SJSA1 (cell line): ENCODE data around the gene TREX2. TPM values are rescaled to one million over a fixed set of nuclear protein-coding genes. Genes with fewer than 3 reads are reported as not detected.
"Not testable (repeated sequence)": the region's sequence is repeated elsewhere in the genome, so short reads cannot be mapped to it uniquely, and the experiment has no call there.

Source experiments
- DNase-seq, 2 experiments: peaks; one replicate each; pipeline ENCODE4 v3.0.0-alpha.2; 2015 to 2020; ENCODE audit warnings: low spot score in 2 of 2, low read depth in 1 of 2
- H3K27ac ChIP-seq: fragments of 250-450 bp; sonication (Bioruptor Pico); 2 replicates; pipeline ENCODE4 v1.5.1; 2020; ENCODE audit warnings: mild to moderate bottlenecking, moderate library complexity
- H3K27me3 ChIP-seq: fragments of 250-450 bp; sonication (Bioruptor Pico); replicated peaks from 2 replicates; pipeline ENCODE4 v1.5.1; 2020; ENCODE audit warnings: mild to moderate bottlenecking, moderate library complexity
- H3K36me3 ChIP-seq: fragments of 250-450 bp; sonication (Bioruptor Pico); 2 replicates; pipeline ENCODE4 v1.5.1; 2020; ENCODE audit warnings: mild to moderate bottlenecking
- H3K4me1 ChIP-seq: fragments of 250-450 bp; sonication (Bioruptor Pico); replicated peaks from 2 replicates; pipeline ENCODE4 v1.6.1; 2021; ENCODE audit warnings: mild to moderate bottlenecking
- H3K4me3 ChIP-seq: fragments of 250-450 bp; sonication (Bioruptor Pico); 2 replicates; pipeline ENCODE4 v1.5.1; 2020; ENCODE audit warnings: mild to moderate bottlenecking
- H3K9me3 ChIP-seq: fragments of 250-450 bp; sonication (Bioruptor Pico); replicated peaks from 2 replicates; pipeline ENCODE4 v1.5.1; 2020; ENCODE audit warnings: mild to moderate bottlenecking
- total RNA-seq: library from RNA; depleted of rRNA; stranded (reverse); fragments of >200 nt; shearing (Covaris generic); gene quantifications from 2 replicates; pipeline ENCODE4 v1.2.3, GENCODE V29; 2014

Gene TREX2
- total RNA-seq, 1 experiment from 2014 or later: 0.39 TPM

GRCh38 chrX:153410888-153411254 is 35.0 kb downstream of the TREX2 start:
- no peaks in the 10 kb centered on the region for H3K9me3 ChIP-seq
- 0 out of 2 replicates have a peak, but pooled peaks cover 12% of the 10 kb centered on the region for H3K27me3 ChIP-seq
- no peaks in the 10 kb centered on the region for H3K4me1 ChIP-seq
- H3K27ac ChIP-seq: no peak overlapping the region
- DNase-seq: no peak
- H3K36me3 ChIP-seq: no peaks in the 10 kb centered on the region
- H3K4me3 ChIP-seq: no peak overlapping the region

- Histone ChIP-seq H3K27me3 (0 out of 2 replicates have a peak, but pooled peaks cover 12% of the 10 kb centered on the region), H3K4me1 (no peaks in the 10 kb centered on the region), H3K4me3 (no peak overlapping the region), H3K36me3 (no peaks in the 10 kb centered on the region), H3K27ac (no peak overlapping the region), H3K9me3 (no peaks in the 10 kb centered on the region)
- DNase-seq: no peak
Measured at GRCh38 chrX:153410373-153410772, 35.5 kb downstream of the TREX2 start.

DNA sequence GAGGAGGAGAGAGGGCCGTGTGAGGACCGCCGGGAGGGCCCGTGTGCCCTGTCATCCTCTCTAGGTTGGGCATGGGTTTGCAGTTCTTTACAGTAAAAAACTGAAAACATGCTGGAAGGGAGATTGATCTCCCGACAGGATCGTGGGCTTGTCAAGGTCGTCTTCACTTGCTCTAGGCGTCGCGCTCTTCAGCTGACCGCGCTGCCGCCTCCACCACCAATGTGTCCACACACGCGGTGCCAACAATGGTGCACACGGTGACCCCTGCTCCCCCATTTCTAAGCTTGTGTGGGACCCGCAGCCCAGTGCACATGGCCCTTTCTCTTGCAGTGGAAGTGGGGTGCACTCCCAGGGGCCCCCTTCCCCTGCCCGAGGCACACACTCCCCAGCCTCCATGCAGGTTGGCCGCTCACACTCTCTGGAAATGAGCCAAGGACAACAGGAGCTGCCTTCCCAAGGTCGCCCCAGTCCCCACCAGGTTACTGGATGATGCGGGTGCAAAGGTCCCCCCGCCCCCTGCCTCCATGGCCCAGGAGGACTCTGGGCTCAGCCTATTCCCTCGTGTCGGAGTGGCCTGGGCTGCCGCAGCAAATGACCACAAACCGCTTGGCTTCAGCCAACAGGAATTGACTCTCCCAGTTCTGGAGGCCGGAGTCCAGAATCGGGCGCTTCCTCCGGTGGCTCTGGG is 36.3 kb downstream of the TREX2 start:
- no peak overlapping the region for H3K4me3 ChIP-seq
- no peak for DNase-seq
- H3K36me3 ChIP-seq: no peaks in the 10 kb centered on the region

DNA sequence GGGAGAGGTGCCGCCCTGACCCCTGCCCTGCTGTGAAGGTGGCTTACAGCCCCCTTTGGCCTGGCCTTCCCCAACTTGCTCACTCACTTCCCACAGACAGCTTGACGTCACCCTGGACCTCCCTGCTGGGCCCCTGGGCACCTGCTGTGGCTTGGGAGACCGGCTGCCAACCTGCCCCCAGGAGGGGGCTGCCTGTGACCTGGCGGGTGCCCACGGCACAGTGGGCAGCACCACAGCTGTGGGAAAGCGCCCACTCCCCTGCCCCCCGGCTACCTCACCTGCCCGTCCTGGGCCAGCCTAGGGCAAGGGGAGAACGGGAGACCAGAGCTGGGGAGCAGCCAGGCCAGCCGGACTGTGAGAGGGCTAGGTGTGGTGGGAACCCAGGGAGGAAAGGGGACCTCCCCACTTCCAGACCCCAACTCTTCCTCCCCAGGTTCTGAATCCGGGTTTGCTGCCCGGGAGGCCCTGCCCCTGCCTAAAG is 36.9 kb downstream of the TREX2 start:
- no peaks in the 10 kb centered on the region for H3K4me1 ChIP-seq
- no peak for DNase-seq
- no peaks in the 10 kb centered on the region for H3K36me3 ChIP-seq
- H3K27ac ChIP-seq: no peak overlapping the region
- 0 out of 2 replicates have a peak, but pooled peaks cover 12% of the 10 kb centered on the region for H3K27me3 ChIP-seq
- no peak overlapping the region for H3K4me3 ChIP-seq
- H3K9me3 ChIP-seq: no peaks in the 10 kb centered on the region

More for the DNA sequence above, 36.3 kb downstream of the TREX2 start:
- Histone ChIP-seq H3K4me1 (no peaks in the 10 kb centered on the region), H3K27me3 (0 out of 2 replicates have a peak, but pooled peaks cover 12% of the 10 kb centered on the region), H3K9me3 (no peaks in the 10 kb centered on the region), H3K27ac (no peak overlapping the region)

GRCh38 chrX:153408221-153408721 is 37.6 kb downstream of the TREX2 start:
- H3K4me3 ChIP-seq: no peak overlapping the region
- H3K36me3 ChIP-seq: no peaks in the 10 kb centered on the region

GRCh38 chrX:153407736-153408135 is 38.1 kb downstream of the TREX2 start:
- H3K4me3 ChIP-seq: no peak overlapping the region
- H3K9me3 ChIP-seq: no peaks in the 10 kb centered on the region
- no peak for DNase-seq
- no peaks in the 10 kb centered on the region for H3K4me1 ChIP-seq
- 0 out of 2 replicates have a peak, but pooled peaks cover 12% of the 10 kb centered on the region for H3K27me3 ChIP-seq
- H3K36me3 ChIP-seq: no peaks in the 10 kb centered on the region
- no peak overlapping the region for H3K27ac ChIP-seq

More at GRCh38 chrX:153408221-153408721, 37.6 kb downstream of the TREX2 start:
- no peak for DNase-seq
- no peak overlapping the region for H3K27ac ChIP-seq
- no peaks in the 10 kb centered on the region for H3K4me1 ChIP-seq
- 0 out of 2 replicates have a peak, but pooled peaks cover 12% of the 10 kb centered on the region for H3K27me3 ChIP-seq
- H3K9me3 ChIP-seq: no peaks in the 10 kb centered on the region

DNA sequence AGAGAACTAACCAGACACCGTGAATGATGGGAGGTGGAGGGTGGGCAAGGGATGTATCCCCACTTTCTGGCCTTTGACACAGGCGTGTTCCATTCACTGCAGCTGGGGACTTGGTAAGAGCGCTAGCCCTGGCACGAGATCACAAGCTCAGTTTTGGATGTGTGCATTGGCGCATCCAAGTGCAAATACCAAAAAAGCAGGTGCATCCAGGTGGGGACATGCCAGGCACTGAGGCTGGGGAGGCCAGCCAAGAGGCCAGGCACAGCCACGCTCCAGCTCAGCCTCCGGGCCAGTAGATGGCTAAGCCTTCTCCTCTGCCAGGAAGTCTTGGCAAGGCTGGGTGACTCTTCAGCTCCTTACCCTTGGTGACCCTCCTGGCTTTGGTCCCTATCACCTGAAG is 39.0 kb downstream of the TREX2 start:
- Histone ChIP-seq H3K27ac (no peak overlapping the region), H3K9me3 (no peaks in the 10 kb centered on the region), H3K4me3 (no peak overlapping the region), H3K36me3 (no peaks in the 10 kb centered on the region), H3K27me3 (0 out of 2 replicates have a peak, but pooled peaks cover 6% of the 10 kb centered on the region), H3K4me1 (no peaks in the 10 kb centered on the region)
- DNase-seq: no peak

GRCh38 chrX:153406011-153406410 is 39.8 kb downstream of the TREX2 start:
- Histone ChIP-seq H3K9me3 (no peaks in the 10 kb centered on the region), H3K27ac (no peak overlapping the region), H3K27me3 (0 out of 2 replicates have a peak, but pooled peaks cover 3% of the 10 kb centered on the region), H3K4me1 (no peaks in the 10 kb centered on the region), H3K36me3 (no peaks in the 10 kb centered on the region), H3K4me3 (no peak overlapping the region)
- DNase-seq: no peak

- no peak for DNase-seq
- H3K36me3 ChIP-seq: no peaks in the 10 kb centered on the region
- no peaks in the 10 kb centered on the region for H3K4me1 ChIP-seq
- H3K27me3 ChIP-seq: no peaks in the 10 kb centered on the region
- H3K4me3 ChIP-seq: no peak overlapping the region
- H3K9me3 ChIP-seq: no peaks in the 10 kb centered on the region
- no peak overlapping the region for H3K27ac ChIP-seq
Measured at GRCh38 chrX:153405426-153405825, 40.4 kb downstream of the TREX2 start.

DNA sequence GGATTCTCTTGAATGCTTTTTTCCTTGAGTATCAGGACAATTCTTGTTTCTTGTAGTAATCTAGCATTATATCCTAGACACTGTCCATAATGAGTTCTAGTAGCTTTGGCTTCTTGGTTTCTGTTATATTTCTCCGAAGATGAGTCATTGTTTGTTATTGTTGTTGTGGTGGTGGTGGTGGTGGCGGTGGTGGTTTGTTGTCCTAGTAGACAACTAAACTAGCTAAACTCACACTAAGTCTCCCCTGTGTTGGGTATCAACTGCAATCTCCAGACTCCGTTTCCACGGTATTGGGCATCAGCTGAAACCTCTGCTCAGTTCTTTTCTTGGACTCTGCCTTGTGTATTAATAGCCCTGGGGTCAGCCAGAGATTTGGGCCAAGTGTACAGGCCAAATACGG is 41.5 kb downstream of the TREX2 start:
- H3K9me3 ChIP-seq, H3K4me1 ChIP-seq, H3K4me3 ChIP-seq, DNase-seq, H3K27me3 ChIP-seq, H3K36me3 ChIP-seq, H3K27ac ChIP-seq: not testable (repeated sequence)

DNA sequence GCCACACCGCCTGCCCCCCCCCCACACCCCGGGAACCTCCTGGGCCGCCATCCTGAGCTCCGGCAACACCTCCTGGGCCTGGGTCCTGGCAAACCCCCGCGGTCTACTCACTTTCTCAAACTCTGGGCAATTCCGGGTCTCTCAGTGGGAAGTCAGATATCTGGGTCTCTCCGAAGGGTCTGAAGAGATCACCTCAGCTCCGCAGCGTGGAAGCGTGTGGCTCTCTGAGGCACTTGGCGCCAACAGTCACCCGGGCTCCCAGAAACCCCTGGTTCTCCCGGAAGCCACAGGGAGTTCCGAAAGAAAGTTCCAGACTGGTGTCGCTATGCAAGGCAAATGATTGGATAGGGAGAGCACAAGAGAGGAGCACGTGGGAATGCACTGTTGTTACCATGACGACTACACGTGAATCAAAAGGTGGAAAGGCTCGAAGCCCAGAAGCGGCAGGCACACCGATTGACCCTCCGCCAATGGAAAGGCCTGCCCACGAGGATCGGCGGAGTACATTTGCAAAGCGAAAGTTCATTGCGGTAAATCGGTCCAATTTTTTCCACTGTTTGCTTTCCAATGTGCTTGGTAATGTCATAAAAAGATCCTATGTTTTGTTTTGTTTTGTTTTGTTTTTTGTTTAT is 44.6 kb downstream of the TREX2 start, which contains the start of gene PNMA6E:
Gene PNMA6E (minus strand): TSS at position 218 of the 632 bp plus-strand sequence. CDS start 2,501 bp downstream, outside the sequence.
- no peaks in the 10 kb centered on the region for H3K36me3 ChIP-seq
- no peak within 1 kb of the TSS for H3K4me3 ChIP-seq
- no peak within 1 kb of the TSS for H3K27ac ChIP-seq
- H3K9me3 ChIP-seq: no peaks in the 10 kb centered on the region
- DNase-seq: no peak
- no peaks in the 10 kb centered on the region for H3K27me3 ChIP-seq
- no peaks in the 10 kb centered on the region for H3K4me1 ChIP-seq

DNA sequence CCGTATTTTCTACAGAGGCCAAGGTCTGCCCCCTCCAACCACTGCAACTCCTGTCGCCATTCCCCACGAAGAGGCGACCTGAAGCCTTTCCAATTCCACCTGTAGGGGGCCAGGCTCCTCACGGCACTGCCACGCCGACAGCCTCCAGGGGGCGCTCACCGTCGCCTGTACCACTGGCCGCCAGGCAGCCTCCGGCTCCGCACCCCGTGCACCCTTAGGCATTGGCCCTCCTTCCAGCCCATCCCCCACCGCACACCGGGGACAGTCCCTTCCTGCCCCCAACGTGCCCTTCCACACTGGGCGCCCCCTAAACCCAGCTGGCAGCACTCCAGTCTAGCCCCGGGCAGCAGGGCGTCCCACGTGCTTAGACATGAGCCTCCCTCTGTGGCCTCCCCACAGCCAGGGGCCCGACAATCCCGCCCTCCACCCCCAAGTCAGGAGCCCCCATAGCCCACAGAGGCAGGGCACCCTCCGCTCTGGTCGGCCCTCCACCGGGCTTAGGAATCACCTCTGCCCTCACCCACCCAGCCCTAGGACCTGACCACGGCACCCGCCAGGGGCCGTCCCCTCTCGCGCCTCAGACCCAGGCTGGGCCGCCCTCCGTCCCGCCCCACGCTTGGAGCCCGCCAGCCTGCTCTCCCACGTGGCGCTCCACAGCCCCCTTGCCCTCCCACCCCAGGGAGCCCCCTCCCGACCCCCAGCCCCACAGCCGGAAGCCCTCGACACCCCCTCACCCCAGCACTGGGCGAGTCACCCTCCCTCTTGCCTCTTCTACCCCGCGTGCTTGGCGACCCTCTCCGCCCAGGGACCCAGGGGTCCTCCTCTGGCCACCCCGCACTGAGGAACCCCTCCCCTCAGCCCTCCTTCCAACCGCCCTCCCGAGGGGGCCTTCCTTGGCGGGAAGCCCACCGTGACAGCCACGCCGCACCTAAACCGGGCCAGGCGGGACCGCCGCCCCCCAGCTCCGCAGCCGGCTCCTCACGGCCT is 45.4 kb downstream of the TREX2 start:
- H3K9me3 ChIP-seq: no peaks in the 10 kb centered on the region
- DNase-seq: no peak

GRCh38 chrX:153398275-153398960 is 47.4 kb downstream of the TREX2 start:
- H3K36me3 ChIP-seq: no peaks in the 10 kb centered on the region
- no peaks in the 10 kb centered on the region for H3K4me1 ChIP-seq
- H3K27me3 ChIP-seq: no peaks in the 10 kb centered on the region
- H3K27ac ChIP-seq: no peak overlapping the region
- no peak overlapping the region for H3K4me3 ChIP-seq
- DNase-seq: no peak
- H3K9me3 ChIP-seq: no peaks in the 10 kb centered on the region

More for the DNA sequence above, 45.4 kb downstream of the TREX2 start:
- Histone ChIP-seq H3K4me3 (no peak overlapping the region), H3K36me3 (no peaks in the 10 kb centered on the region), H3K27ac (no peak overlapping the region), H3K27me3 (no peaks in the 10 kb centered on the region), H3K4me1 (no peaks in the 10 kb centered on the region)
